ENCODE data around the gene SLC25A42.
"Not testable (repeated sequence)": the region's sequence is repeated elsewhere in the genome, so short reads cannot be mapped to it uniquely, and the experiment has no call there.

SLC25A42 gene

GRCh38 chr19:19138109-19138981, 74.6 kb downstream of the SLC25A42 start, which contains the start of gene TMEM161A:
TMEM161A (minus strand) TSS chr19:19138478; CDS start chr19:19138428, 50 bp downstream.
- DNase-seq = peak; percentile 79 to 92 (median 83)

GRCh38 chr19:19139876-19140229, 76.1 kb downstream of the SLC25A42 start:
- no peak for DNase-seq

- DNase-seq = no peak
Measured at GRCh38 chr19:19140476-19140875, 76.7 kb downstream of the SLC25A42 start.

GRCh38 chr19:19142347-19142746, 78.6 kb downstream of the SLC25A42 start:
- DNase-seq = no peak

- DNase-seq = no peak
Measured at GRCh38 chr19:19145281-19145680, 81.5 kb downstream of the SLC25A42 start.

- DNase-seq = peak; percentile 80 to 93 (median 86)
Measured at GRCh38 chr19:19145684-19146608, 82.2 kb downstream of the SLC25A42 start.

- no peak for DNase-seq
Measured at GRCh38 chr19:19146865-19147264, 83.1 kb downstream of the SLC25A42 start.

GRCh38 chr19:19147344-19147743, 83.5 kb downstream of the SLC25A42 start:
- no peak for DNase-seq

- DNase-seq = not testable (repeated sequence)
Measured at GRCh38 chr19:19148504-19148903, 84.7 kb downstream of the SLC25A42 start.

GRCh38 chr19:19149435-19149834, 85.6 kb downstream of the SLC25A42 start:
- no peak for DNase-seq

- DNase-seq = no peak
Measured at GRCh38 chr19:19151418-19151817, 87.6 kb downstream of the SLC25A42 start.

- no peak for DNase-seq
Measured at GRCh38 chr19:19152668-19153384, 89.0 kb downstream of the SLC25A42 start.

GRCh38 chr19:19154768-19155494, 91.1 kb downstream of the SLC25A42 start:
- DNase-seq = no peak

- no peak for DNase-seq
Measured at GRCh38 chr19:19155495-19156219, 91.9 kb downstream of the SLC25A42 start.

- no peak for DNase-seq
Measured at GRCh38 chr19:19157808-19158207, 94.0 kb downstream of the SLC25A42 start.

- DNase-seq = no peak
Measured at GRCh38 chr19:19159534-19159933, 95.7 kb downstream of the SLC25A42 start.

GRCh38 chr19:19160461-19161035, 96.8 kb downstream of the SLC25A42 start:
- no peak for DNase-seq

GRCh38 chr19:19162495-19162894, 98.7 kb downstream of the SLC25A42 start:
- no peak for DNase-seq

Measured in activated naive CD4-positive, alpha-beta T cell (primary cell).